ENCODE measurements around the gene AKAIN1. TPM values are rescaled to one million over a fixed set of nuclear protein-coding genes. Genes with fewer than 3 reads are reported as not detected.

The AKAIN1 gene
- total and polyA plus RNA-seq, 2 of the 8 experiments (the other 6 are each of a cell fraction or from before 2014, with no cell fraction given) = not detected

GRCh38 chr18:5142131-5142530 lies 54.9 kb downstream of the AKAIN1 start:
- no peak overlapping the region for H2BK15ac ChIP-seq (ENCODE audit: low read length)
- no peak overlapping the region for H4K91ac ChIP-seq (replicated peaks; ENCODE audit: insufficient read length, low read length)
- H3K14ac ChIP-seq (ENCODE audit: insufficient read length) = no peak overlapping the region
- no peak overlapping the region for H2BK20ac ChIP-seq (ENCODE audit: low read length)
- no peaks in the 10 kb centered on the region for H3K23me2 ChIP-seq (ENCODE audit: low read depth, low read length)
- no peak overlapping the region for H2BK12ac ChIP-seq (ENCODE audit: low read depth, low read length)
- H3K4me1 ChIP-seq (replicated peaks in 1 of 4; ENCODE audit: control insufficient read depth in 3 of 4, insufficient read depth in 4 of 4, low read length in 3 of 4) = no peaks in the 10 kb centered on the region
- ChIA-PET CTCF (ENCODE audit: partially characterized antibody) (no interaction called here), POLR2A (ENCODE audit: partially characterized antibody) (no interaction called here)
- H2BK120ac ChIP-seq (replicated peaks; ENCODE audit: low read depth, low read length) = no peak overlapping the region
- H2BK5ac ChIP-seq (ENCODE audit: low read depth, low read length) = no peak overlapping the region
- H3K4ac ChIP-seq (replicated peaks; ENCODE audit: insufficient read length, low read depth, low read length) = no peak overlapping the region
- no peaks in the 10 kb centered on the region for H3K79me1 ChIP-seq (ENCODE audit: low read depth, low read length)
- H4K20me1 ChIP-seq (replicated peaks in 1 of 2; ENCODE audit: control insufficient read depth in 1 of 2, insufficient read depth in 2 of 2, low read length in 2 of 2) = no peaks in the 10 kb centered on the region
- no peak overlapping the region for H2AFZ ChIP-seq (ENCODE audit: low read length)
- no peak overlapping the region for H3K4me2 ChIP-seq (ENCODE audit: insufficient read depth in 1 of 2, low read depth in 2 of 2, low read length in 2 of 2)
- H2AK5ac ChIP-seq (ENCODE audit: low read depth, low read length) = no peak overlapping the region
- no peaks in the 10 kb centered on the region for H3K9me3 ChIP-seq (ENCODE audit: insufficient read depth in 2 of 2, low read depth in 1 of 2, low read length in 1 of 2)
- H3K4me3 ChIP-seq (ENCODE audit: extremely low read depth in 1 of 4, insufficient read depth in 2 of 4, low read depth in 3 of 4, low read length in 4 of 4) = no peak overlapping the region
- no peak overlapping the region for H3K27ac ChIP-seq (ENCODE audit: low read depth, low read length)
- no peak overlapping the region for H3K23ac ChIP-seq (ENCODE audit: insufficient read length)
- no peak overlapping the region for H4K5ac ChIP-seq (ENCODE audit: insufficient read length, low read depth, low read length)
- H4K8ac ChIP-seq (ENCODE audit: extremely low read depth, insufficient read depth, low read length) = no peak overlapping the region
- H3K56ac ChIP-seq (replicated peaks; ENCODE audit: insufficient read length, low read depth, low read length) = no peak overlapping the region
- FAIRE-seq (no peak), DNase-seq (ENCODE audit: low read depth in 1 of 2, low spot score in 2 of 2) (no peak)
- H3K36me3 ChIP-seq (ENCODE audit: control insufficient read depth in 2 of 4, insufficient read depth in 4 of 4, low read length in 3 of 4) = no peaks in the 10 kb centered on the region
- no peak overlapping the region for H3K18ac ChIP-seq (ENCODE audit: extremely low read depth, low read length)
- H3K27me3 ChIP-seq (replicated peaks in 1 of 4; ENCODE audit: control insufficient read depth in 3 of 4, extremely low read depth in 1 of 4, insufficient read depth in 3 of 4, low read length in 3 of 4) = no peaks in the 10 kb centered on the region
- no peak overlapping the region for H3K9ac ChIP-seq (replicated peaks in 1 of 4; ENCODE audit: extremely low read depth in 1 of 4, low read depth in 3 of 4, low read length in 3 of 4)
- WGBS, 2 experiments (ENCODE audit: extremely low coverage in 1 of 2, insufficient coverage in 1 of 2, insufficient read length in 1 of 2, insufficient replicate concordance in 2 of 2, low coverage in 1 of 2, low lambda C conversion rate in 2 of 2, missing lambda C conversion rate in 1 of 2) = 94% methylated on average over 4 of the region's 4 CpGs; no CpG with 5 or more reads in 1 of the 2 experiments
- H3K79me2 ChIP-seq (ENCODE audit: control insufficient read depth in 1 of 2, insufficient read depth in 2 of 2, low read length in 2 of 2) = no peaks in the 10 kb centered on the region
- TF ChIP-seq, protein P1, sequence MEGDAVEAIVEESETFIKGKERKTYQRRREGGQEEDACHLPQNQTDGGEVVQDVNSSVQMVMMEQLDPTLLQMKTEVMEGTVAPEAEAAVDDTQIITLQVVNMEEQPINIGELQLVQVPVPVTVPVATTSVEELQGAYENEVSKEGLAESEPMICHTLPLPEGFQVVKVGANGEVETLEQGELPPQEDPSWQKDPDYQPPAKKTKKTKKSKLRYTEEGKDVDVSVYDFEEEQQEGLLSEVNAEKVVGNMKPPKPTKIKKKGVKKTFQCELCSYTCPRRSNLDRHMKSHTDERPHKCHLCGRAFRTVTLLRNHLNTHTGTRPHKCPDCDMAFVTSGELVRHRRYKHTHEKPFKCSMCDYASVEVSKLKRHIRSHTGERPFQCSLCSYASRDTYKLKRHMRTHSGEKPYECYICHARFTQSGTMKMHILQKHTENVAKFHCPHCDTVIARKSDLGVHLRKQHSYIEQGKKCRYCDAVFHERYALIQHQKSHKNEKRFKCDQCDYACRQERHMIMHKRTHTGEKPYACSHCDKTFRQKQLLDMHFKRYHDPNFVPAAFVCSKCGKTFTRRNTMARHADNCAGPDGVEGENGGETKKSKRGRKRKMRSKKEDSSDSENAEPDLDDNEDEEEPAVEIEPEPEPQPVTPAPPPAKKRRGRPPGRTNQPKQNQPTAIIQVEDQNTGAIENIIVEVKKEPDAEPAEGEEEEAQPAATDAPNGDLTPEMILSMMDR (IDR thresholded peaks at IDR 0.05; ENCODE audit: control extremely low read depth in 1 of 3, insufficient read depth in 1 of 3, low read depth in 1 of 3, low read length in 3 of 3) = no peak
- no peak for TF ChIP-seq POLR2A (IDR thresholded peaks at IDR 0.05; ENCODE audit: control extremely low read depth in 1 of 2, low read depth in 2 of 2, low read length in 2 of 2)
- TF ChIP-seq SRF (IDR thresholded peaks at IDR 0.05; ENCODE audit: low read depth, low read length) = no peak
- no peak for TF ChIP-seq CTBP2 (IDR thresholded peaks at IDR 0.05; ENCODE audit: borderline replicate concordance, insufficient read depth, insufficient read length, low read length)
- no peak for TF ChIP-seq CHD1 (IDR thresholded peaks at IDR 0.05; ENCODE audit: low read depth, low read length)
- no peak for TF ChIP-seq SP2 (IDR thresholded peaks at IDR 0.05; ENCODE audit: low read length)
- no peak for TF ChIP-seq TBP (IDR thresholded peaks at IDR 0.05; ENCODE audit: low read depth, low read length)
- no peak for TF ChIP-seq HDAC2 (IDR thresholded peaks at IDR 0.05; ENCODE audit: borderline replicate concordance in 1 of 2, low read depth in 2 of 2, low read length in 2 of 2)
- TF ChIP-seq, protein P2, sequence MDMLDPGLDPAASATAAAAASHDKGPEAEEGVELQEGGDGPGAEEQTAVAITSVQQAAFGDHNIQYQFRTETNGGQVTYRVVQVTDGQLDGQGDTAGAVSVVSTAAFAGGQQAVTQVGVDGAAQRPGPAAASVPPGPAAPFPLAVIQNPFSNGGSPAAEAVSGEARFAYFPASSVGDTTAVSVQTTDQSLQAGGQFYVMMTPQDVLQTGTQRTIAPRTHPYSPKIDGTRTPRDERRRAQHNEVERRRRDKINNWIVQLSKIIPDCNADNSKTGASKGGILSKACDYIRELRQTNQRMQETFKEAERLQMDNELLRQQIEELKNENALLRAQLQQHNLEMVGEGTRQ (IDR thresholded peaks at IDR 0.05; ENCODE audit: low read length) = no peak
- no peak for TF ChIP-seq BRCA1 (IDR thresholded peaks at IDR 0.05; ENCODE audit: low read depth, low read length)
- no peak for TF ChIP-seq RAD21 (IDR thresholded peaks at IDR 0.05 in 1 of 2, conservative IDR thresholded peaks at IDR 0.05 in 1 of 2; ENCODE audit: low read depth in 2 of 2, low read length in 2 of 2)
